Gastroesophageal sphincter (tissue), 4 donors: Measurements from ENCODE around the gene RABGAP1. TPM values are rescaled to one million over a fixed set of nuclear protein-coding genes. Genes with fewer than 3 reads are reported as not detected.
"Not testable (repeated sequence)": the region's sequence is repeated elsewhere in the genome, so short reads cannot be mapped to it uniquely, and the experiment has no call there.

Experiments
- ATAC-seq: fragments of 150-250 bp; one replicate; pipeline ENCODE4 v1.9.1; 2016; ENCODE audit warnings: mild to moderate bottlenecking, moderate library complexity
- H3K27ac ChIP-seq, 4 donors: fragments of 200-600 bp; sonication (generic) in 3 of 4; 1 replicate in 3 of 4; 2 replicates in 1 of 4; pipeline ENCODE4 v1.5.1; 2016 to 2019
- H3K27me3 ChIP-seq: fragments of 200-600 bp; sonication (generic); one replicate; pipeline ENCODE4 v1.5.1; 2019
- H3K36me3 ChIP-seq, 2 donors: fragments of 200-600 bp; sonication (generic); one replicate each; pipeline ENCODE4 v1.5.1; 2019; ENCODE audit warnings: control low read depth in 1 of 2
- H3K4me1 ChIP-seq, 3 donors: fragments of 200-600 bp; sonication (generic); 1 replicate in 2 of 3; 2 replicates in 1 of 3; pipeline ENCODE4 v1.5.1; 2016 to 2019; ENCODE audit warnings: control low read depth in 2 of 3
- H3K4me3 ChIP-seq, 2 donors: fragments of 200-600 bp; sonication (generic); one replicate each; pipeline ENCODE4 v1.5.1; 2019; ENCODE audit warnings: mild to moderate bottlenecking in 1 of 2, moderate library complexity in 1 of 2
- H3K9me3 ChIP-seq, 3 donors: fragments of 200-600 bp; sonication (generic); one replicate each; pipeline ENCODE4 v1.5.1; 2017 to 2019; ENCODE audit warnings: control low read depth in 2 of 3
- EP300 ChIP-seq: sonication (generic); formaldehyde crosslinking; IDR thresholded peaks from one replicate; pipeline ENCODE4 v1.6.1; 2017; ENCODE audit warnings: antibody characterized with exemption, mild to moderate bottlenecking
- POLR2A ChIP-seq, 2 donors: fragments of 450-650 bp; IDR thresholded peaks; one replicate each; pipeline ENCODE4 v1.6.1; 2017; ENCODE audit warnings: antibody characterized with exemption in 2 of 2, mild to moderate bottlenecking in 2 of 2, moderate library complexity in 1 of 2
- POLR2AphosphoS5 ChIP-seq: sonication (generic); formaldehyde crosslinking; IDR thresholded peaks from one replicate; pipeline ENCODE4 v1.6.1; 2017; ENCODE audit warnings: antibody characterized with exemption
- WGBS, 2 donors: methylation state at CpG; one replicate each; pipeline ENCODE4 v1.1.5; 2018; ENCODE audit warnings: low coverage in 1 of 2; 5-methylcytosine and 5-hydroxymethylcytosine counted together
- total RNA-seq, 4 donors: library from RNA; depleted of rRNA; stranded (reverse); fragments of >200 nt; gene quantifications; one replicate each; pipeline ENCODE4 v1.1.0, GENCODE V29; 2016
- TF ChIP-seq, protein P1 (sequence below), 4 experiments: fragments of 200-600 bp in 2 of 4; fragments of 450-650 bp in 2 of 4; sonication (generic) in 1 of 4; IDR thresholded peaks; one replicate each; pipeline ENCODE4 v1.5.1; 2017 to 2019; ENCODE audit warnings: antibody characterized with exemption in 4 of 4, mild to moderate bottlenecking in 2 of 4, moderate library complexity in 2 of 4

The RABGAP1 gene
- total RNA-seq, result 100 to 1,000 TPM in 1 of 4 donors, 10 to 100 TPM in 3; 61.2 to 139 (median 82.9) TPM

DNA sequence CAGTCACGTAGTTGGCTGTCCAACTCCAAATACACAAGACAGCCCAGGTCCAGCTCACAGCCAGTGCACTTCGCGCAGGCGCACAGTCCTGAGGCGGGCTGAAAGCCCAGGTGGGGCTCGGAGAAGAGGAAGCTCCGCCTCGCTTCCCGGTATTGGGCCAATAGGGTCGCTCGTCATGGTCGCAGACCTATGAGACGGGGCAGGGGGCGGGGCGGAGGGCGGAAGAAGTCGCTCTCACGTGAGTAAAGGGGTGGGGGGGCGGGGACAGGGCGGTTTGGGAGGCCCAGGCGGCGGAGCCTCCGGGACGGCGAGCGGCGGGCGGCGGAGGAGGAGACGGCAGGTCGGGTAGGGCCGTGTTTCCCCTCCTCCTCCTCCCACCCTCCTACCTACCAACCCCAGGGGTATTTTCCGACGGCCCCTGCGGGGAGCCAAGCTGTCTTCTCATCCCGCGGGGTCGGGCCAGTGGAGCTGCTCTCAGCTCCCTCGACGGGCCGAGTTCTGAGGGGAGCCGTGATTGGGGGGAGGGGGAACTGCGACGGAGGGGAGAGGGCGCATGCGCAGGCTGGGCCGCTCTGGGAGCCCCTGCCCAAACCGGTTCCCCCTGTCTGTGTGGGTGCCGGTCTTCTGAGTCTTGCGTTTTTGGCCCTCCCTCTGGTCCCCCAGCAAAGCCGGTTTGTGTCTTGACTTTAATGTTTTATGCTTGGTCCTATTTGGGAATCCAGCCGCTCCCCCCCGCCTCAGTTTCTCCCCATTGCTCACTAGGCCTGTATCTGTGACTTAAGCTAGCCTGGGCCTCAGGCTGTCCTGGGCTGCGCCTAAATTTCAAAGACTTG lies at the start of gene RABGAP1:
TSS of gene RABGAP1 (plus strand) at position 272 of the 833 bp plus-strand sequence. CDS start 16,040 bp downstream, outside the sequence.
- H3K36me3 ChIP-seq, result peaks cover 0 to 23% of the 10 kb centered on the region in 2 donors

DNA sequence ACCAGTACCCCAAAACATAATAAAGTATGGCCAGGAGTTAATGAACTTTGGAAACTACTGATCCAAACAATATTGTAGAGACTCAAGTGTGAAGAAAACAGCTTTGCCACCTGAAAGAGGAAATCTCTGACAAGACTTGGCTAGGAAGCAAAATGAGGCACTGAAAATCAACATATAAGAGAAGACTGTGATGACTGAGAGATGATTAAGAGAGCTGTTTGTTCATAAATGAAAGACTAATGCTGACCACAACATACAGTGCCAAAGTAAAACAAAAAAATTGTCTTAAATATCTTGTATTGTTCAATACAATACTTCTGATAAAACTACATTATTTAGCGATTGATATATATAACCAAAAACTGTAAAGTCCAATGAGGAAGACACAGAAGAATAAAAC lies 42.9 kb upstream of the RABGAP1 start:
- Histone ChIP-seq H3K4me1 (peaks cover 3 to 74% (median 8%) of the 10 kb centered on the region in 3 donors), H3K36me3 (peaks cover 0 to 46% of the 10 kb centered on the region in 2 donors)
- WGBS, 2 donors, result 100% methylated on average over 1 of the region's 1 CpG

More for the DNA sequence above, at the start of gene RABGAP1:
- WGBS, 2 donors, result 0% methylated on average over 3 to 12 of the region's 54 CpGs
- H3K27ac ChIP-seq, result peak within 1 kb of the TSS; percentile 84 to 96 (median 94)
- peaks cover 0 to 53% (median 2%) of the 10 kb centered on the region in 3 donors for H3K4me1 ChIP-seq
- no peaks in the 10 kb centered on the region for H3K9me3 ChIP-seq
- ATAC-seq, result peak; percentile 99
- H3K27me3 ChIP-seq, result no peaks in the 10 kb centered on the region
- TF ChIP-seq EP300, result no peak
- TF ChIP-seq POLR2AphosphoS5, result peak; percentile 90
- TF ChIP-seq POLR2A (IDR thresholded peaks at IDR 0.05), result peak; percentile 79 to 82
- peak within 1 kb of the TSS; percentile 79 to 86 for H3K4me3 ChIP-seq

DNA sequence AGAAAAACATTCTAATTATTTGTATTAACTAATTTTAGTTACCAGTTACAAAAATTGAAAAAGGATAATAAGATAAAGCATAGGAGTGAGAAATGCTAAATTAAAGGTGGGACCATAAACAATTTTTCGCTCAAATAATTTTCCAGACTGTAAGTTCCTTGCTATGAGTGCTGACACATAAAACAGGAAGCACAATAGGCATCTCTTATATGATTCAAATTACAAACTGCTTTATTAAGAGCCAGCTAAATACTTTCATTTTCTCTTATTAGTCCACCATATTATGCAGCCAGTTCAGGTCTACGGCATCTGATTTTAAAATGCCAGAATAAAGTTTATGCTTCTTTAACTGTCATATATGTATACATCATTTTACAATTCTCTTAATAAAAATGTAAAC lies 40.0 kb upstream of the RABGAP1 start:
- no peaks in the 10 kb centered on the region for H3K9me3 ChIP-seq
- no peaks in the 10 kb centered on the region for H3K27me3 ChIP-seq
- peak overlapping the region in 1 of 2 donors; percentile 13 for H3K4me3 ChIP-seq
- H3K27ac ChIP-seq, result peak overlapping the region in 2 of 4 donors; percentile 21 to 30
- H3K4me1 ChIP-seq, result peaks cover 3 to 79% (median 13%) of the 10 kb centered on the region in 3 donors
- no peak for ATAC-seq
- H3K36me3 ChIP-seq, result peaks cover 0 to 18% of the 10 kb centered on the region in 2 donors
- WGBS, 2 donors, result 14 to 24% methylated on average over 2 of the region's 2 CpGs
- no peak for TF ChIP-seq POLR2AphosphoS5
- TF ChIP-seq POLR2A (IDR thresholded peaks at IDR 0.05), result no peak
- no peak for TF ChIP-seq EP300
- TF ChIP-seq, protein P1, sequence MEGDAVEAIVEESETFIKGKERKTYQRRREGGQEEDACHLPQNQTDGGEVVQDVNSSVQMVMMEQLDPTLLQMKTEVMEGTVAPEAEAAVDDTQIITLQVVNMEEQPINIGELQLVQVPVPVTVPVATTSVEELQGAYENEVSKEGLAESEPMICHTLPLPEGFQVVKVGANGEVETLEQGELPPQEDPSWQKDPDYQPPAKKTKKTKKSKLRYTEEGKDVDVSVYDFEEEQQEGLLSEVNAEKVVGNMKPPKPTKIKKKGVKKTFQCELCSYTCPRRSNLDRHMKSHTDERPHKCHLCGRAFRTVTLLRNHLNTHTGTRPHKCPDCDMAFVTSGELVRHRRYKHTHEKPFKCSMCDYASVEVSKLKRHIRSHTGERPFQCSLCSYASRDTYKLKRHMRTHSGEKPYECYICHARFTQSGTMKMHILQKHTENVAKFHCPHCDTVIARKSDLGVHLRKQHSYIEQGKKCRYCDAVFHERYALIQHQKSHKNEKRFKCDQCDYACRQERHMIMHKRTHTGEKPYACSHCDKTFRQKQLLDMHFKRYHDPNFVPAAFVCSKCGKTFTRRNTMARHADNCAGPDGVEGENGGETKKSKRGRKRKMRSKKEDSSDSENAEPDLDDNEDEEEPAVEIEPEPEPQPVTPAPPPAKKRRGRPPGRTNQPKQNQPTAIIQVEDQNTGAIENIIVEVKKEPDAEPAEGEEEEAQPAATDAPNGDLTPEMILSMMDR (IDR thresholded peaks at IDR 0.05), result no peak

More for the DNA sequence above, 42.9 kb upstream of the RABGAP1 start:
- Histone ChIP-seq H3K4me3 (no peak overlapping the region), H3K9me3 (no peaks in the 10 kb centered on the region), H3K27me3 (no peaks in the 10 kb centered on the region), H3K27ac (no peak overlapping the region)
- TF ChIP-seq POLR2AphosphoS5 (no peak), EP300 (no peak), POLR2A (IDR thresholded peaks at IDR 0.05) (no peak)
- TF ChIP-seq, protein P1 (IDR thresholded peaks at IDR 0.05), result no peak
- ATAC-seq, result no peak

DNA sequence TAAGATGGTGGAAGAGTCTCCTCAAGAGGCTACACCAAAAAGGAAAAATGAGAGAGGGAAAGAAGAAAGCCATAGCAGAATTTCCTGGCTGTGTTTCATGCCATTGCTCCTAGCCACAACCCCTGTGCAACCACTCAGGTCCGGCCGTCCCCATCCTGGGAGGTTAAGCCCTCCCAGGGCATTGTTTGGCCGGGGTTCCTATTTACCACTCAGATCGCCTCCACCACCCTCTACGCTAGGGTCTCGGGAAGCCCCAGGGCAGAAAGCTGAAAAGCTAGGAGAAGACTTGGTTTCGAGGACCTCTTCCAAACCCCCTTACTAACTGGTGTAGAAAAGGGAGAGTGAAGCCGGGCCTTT lies 36.4 kb upstream of the RABGAP1 start:
- 0% methylated on average over 1 of the region's 8 CpGs; no CpG with 5 or more reads in 1 of the 2 donors for WGBS, 2 donors
- H3K9me3 ChIP-seq, result no peaks in the 10 kb centered on the region
- no peaks in the 10 kb centered on the region for H3K27me3 ChIP-seq
- peak overlapping the region; percentile 92 to 97 (median 97) for H3K27ac ChIP-seq
- TF ChIP-seq, protein P1 (IDR thresholded peaks at IDR 0.05), result no peak
- no peak for TF ChIP-seq EP300
- TF ChIP-seq POLR2AphosphoS5, result no peak
- TF ChIP-seq POLR2A (IDR thresholded peaks at IDR 0.05), result no peak
- H3K4me3 ChIP-seq, result peak overlapping the region; percentile 82 to 85
- H3K36me3 ChIP-seq, result peaks cover 0 to 7% of the 10 kb centered on the region in 2 donors
- no peak for ATAC-seq
- H3K4me1 ChIP-seq, result peaks cover 3 to 49% (median 13%) of the 10 kb centered on the region in 3 donors

DNA sequence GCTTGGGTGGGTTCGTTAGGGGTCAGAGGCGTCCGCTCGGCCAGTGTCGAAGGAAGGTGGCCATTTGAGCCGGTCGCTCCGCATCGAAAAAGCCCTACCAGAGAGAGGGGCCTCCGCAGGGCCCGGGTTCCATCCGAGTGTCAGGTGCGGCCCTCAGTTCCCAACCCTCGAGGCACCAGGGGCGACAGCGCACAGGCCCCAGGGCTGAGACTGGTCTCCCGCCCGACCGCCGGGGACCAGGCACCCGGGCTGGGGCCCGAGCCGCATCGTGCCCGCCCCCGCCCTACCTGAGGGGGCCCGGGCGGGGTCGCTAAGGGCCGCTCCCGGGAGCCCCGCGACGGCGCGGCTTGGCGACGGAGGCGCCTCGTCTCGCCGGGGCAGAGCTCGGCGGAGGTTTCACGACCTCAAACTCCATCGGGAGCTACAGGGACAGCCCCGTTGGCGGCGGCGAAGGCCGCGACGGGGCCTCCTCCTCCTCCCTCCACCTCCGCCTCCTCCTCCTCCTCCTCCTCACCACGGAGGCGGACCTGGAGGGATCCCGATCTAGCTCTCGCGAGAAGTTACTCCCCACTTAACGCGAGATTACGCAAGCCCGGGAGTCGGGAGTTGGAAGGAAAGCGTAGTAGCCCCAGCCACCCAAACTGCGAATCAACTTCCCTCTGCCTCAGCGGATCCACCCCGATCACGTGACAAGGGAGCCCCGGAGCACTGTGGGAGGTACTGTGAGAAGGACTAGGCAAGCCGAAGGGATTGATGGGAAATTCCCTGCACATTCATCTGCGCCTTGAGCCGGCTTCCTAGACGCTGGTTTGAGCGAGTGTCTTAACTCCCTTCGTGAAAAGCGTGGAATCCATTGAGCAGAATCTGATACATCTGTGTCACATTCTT lies 35.8 kb upstream of the RABGAP1 start, which contains the start of gene RC3H2:
TSS of gene RC3H2 (minus strand) at position 537 of the 888 bp plus-strand sequence. CDS start 7,850 bp downstream, outside the sequence.
- peak; percentile 99 for ATAC-seq
- peak within 1 kb of the TSS; percentile 82 to 85 for H3K4me3 ChIP-seq
- H3K27me3 ChIP-seq, result no peaks in the 10 kb centered on the region
- H3K4me1 ChIP-seq, result peaks cover 0 to 43% (median 10%) of the 10 kb centered on the region in 3 donors
- TF ChIP-seq POLR2AphosphoS5 (peak; percentile 97), EP300 (no peak), POLR2A (IDR thresholded peaks at IDR 0.05) (peak; percentile 95)
- TF ChIP-seq, protein P1 (IDR thresholded peaks at IDR 0.05), result peak in 2 of 4 experiments; percentile 8 to 30
- 0% methylated on average over 6 of the region's 77 CpGs; no CpG with 5 or more reads in 1 of the 2 donors for WGBS, 2 donors
- peaks cover 0 to 13% of the 10 kb centered on the region in 2 donors for H3K36me3 ChIP-seq
- H3K9me3 ChIP-seq, result no peaks in the 10 kb centered on the region
- H3K27ac ChIP-seq, result peak within 1 kb of the TSS; percentile 92 to 97 (median 97)

DNA sequence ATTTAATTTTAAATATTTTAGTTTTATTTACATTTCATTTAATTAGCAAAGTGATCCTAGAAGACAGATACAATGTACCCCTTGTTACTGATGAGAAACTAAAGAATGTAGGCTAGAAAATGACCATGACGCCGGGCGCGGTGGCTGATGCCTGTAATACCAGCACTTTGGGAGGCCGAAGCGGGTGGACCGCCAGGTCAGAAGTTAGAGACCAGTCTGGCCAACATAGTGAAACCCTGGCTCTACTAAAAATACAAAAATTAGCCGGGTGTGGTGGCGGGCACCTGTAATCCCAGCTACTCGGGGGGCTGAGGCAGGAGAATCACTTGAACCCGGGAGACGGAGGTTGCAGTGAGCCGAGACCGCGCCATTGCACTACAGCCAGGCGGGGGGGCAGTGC lies 34.7 kb upstream of the RABGAP1 start:
- WGBS, 2 donors, result 91% methylated on average over 10 of the region's 16 CpGs
- peaks cover 0 to 32% (median 10%) of the 10 kb centered on the region in 3 donors for H3K4me1 ChIP-seq
- H3K27ac ChIP-seq, result peak overlapping the region in 1 of 4 donors; percentile 97
- H3K36me3 ChIP-seq, result peaks cover 0 to 24% of the 10 kb centered on the region in 2 donors
- not testable (repeated sequence) for H3K27me3 ChIP-seq, H3K9me3 ChIP-seq, ATAC-seq, H3K4me3 ChIP-seq
